ENCODE data around the gene CDKN3.

- no peak for TF ChIP-seq CTCF (IDR thresholded peaks at IDR 0.05; ENCODE audit: insufficient read depth, low read depth, low read length)
- TF ChIP-seq EZH2 (IDR thresholded peaks at IDR 0.05; ENCODE audit: insufficient read depth, low read length) = no peak
Observed at GRCh38 chr14:54364555-54365415, 32.0 kb upstream of the CDKN3 start.
